ENCODE measurements around the gene KRT38. TPM values are rescaled to one million over a fixed set of nuclear protein-coding genes. Genes with fewer than 3 reads are reported as not detected.

The KRT38 gene
- total RNA-seq, 3 donors from 2014 or later (not counting 1 experiment from before 2014, with no cell fraction given): not detected

DNA sequence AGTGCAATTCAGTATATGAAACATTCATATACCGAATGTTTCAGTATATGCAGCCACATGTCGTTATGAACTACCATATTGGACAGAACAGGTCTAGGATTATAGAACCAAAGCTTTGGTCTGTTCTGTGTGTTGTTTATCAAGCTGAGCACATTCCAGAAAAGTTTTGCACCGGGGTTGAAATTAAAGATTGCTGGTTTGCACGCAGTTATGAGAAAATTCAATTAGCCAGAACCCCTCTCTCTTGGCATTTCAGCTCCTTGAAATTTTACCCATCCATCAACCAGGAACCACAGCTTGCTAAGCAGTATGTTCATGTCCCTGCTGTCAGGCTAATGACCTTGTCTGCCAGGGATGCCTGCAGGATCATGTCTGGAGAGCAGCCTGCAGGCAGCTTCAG lies 16.9 kb upstream of the KRT38 start:
- Mint-ChIP-seq H3K4me1 (no peaks in the 10 kb centered on the region), H3K36me3 (no peaks in the 10 kb centered on the region), H3K4me3 (no peak overlapping the region), H3K9me3 (no peaks in the 10 kb centered on the region), H3K27me3 (ENCODE audit: low read depth in 2 of 2) (peaks cover 16 to 19% of the 10 kb centered on the region in 2 donors), H3K27ac (no peak overlapping the region)
- Histone ChIP-seq H3K4me3 (ENCODE audit: low read length) (no peak overlapping the region), H3K27me3 (ENCODE audit: control insufficient read depth, insufficient read depth, low read length) (no peaks in the 10 kb centered on the region), H3K27ac (ENCODE audit: low read length) (no peak overlapping the region), H3K36me3 (ENCODE audit: control insufficient read depth, insufficient read depth, low read length) (no peaks in the 10 kb centered on the region), H3K4me1 (ENCODE audit: control insufficient read depth, insufficient read depth, low read length) (no peaks in the 10 kb centered on the region), H3K9me3 (ENCODE audit: control insufficient read depth, insufficient read depth, low read length) (no peaks in the 10 kb centered on the region)
- WGBS (ENCODE audit: insufficient coverage): 84% methylated on average over 4 of the region's 4 CpGs
- intact Hi-C loops (cut with micrococcal nuclease): no loop called here
- ATAC-seq (no peak), DNase-seq (no peak)
- TF ChIP-seq, protein P1, sequence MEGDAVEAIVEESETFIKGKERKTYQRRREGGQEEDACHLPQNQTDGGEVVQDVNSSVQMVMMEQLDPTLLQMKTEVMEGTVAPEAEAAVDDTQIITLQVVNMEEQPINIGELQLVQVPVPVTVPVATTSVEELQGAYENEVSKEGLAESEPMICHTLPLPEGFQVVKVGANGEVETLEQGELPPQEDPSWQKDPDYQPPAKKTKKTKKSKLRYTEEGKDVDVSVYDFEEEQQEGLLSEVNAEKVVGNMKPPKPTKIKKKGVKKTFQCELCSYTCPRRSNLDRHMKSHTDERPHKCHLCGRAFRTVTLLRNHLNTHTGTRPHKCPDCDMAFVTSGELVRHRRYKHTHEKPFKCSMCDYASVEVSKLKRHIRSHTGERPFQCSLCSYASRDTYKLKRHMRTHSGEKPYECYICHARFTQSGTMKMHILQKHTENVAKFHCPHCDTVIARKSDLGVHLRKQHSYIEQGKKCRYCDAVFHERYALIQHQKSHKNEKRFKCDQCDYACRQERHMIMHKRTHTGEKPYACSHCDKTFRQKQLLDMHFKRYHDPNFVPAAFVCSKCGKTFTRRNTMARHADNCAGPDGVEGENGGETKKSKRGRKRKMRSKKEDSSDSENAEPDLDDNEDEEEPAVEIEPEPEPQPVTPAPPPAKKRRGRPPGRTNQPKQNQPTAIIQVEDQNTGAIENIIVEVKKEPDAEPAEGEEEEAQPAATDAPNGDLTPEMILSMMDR (IDR thresholded peaks at IDR 0.05): no peak

DNA sequence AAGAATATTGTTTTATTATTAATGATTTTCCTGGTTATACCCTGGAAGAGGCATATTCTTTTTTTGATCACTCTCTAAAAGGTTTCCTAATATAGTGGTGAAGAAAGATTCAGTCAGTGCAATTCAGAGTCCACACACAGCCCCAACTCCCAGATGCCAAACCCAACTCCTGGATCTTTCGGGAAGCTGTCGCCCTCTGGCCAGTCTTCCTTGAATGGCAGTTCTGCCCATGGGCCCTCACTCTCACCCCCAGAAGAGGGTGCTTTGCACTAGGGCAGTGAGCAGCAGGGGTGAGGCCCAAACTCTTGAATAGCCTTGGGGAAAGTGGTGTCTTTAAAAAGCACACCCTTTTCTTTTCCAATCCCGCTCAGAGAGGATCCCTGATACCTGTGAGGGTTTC lies 15.4 kb upstream of the KRT38 start:
- Mint-ChIP-seq H3K27me3 (ENCODE audit: low read depth in 2 of 2) (peaks cover 17 to 34% of the 10 kb centered on the region in 2 donors), H3K36me3 (no peaks in the 10 kb centered on the region), H3K4me3 (no peak overlapping the region), H3K27ac (no peak overlapping the region), H3K9me3 (no peaks in the 10 kb centered on the region), H3K4me1 (no peaks in the 10 kb centered on the region)
- Histone ChIP-seq H3K4me1 (ENCODE audit: control insufficient read depth, insufficient read depth, low read length) (no peaks in the 10 kb centered on the region), H3K27me3 (ENCODE audit: control insufficient read depth, insufficient read depth, low read length) (no peaks in the 10 kb centered on the region), H3K27ac (ENCODE audit: low read length) (no peak overlapping the region), H3K36me3 (ENCODE audit: control insufficient read depth, insufficient read depth, low read length) (no peaks in the 10 kb centered on the region), H3K9me3 (ENCODE audit: control insufficient read depth, insufficient read depth, low read length) (no peaks in the 10 kb centered on the region), H3K4me3 (ENCODE audit: low read length) (no peak overlapping the region)
- WGBS (ENCODE audit: insufficient coverage): 92% methylated on average over 3 of the region's 3 CpGs
- ATAC-seq (no peak), DNase-seq (no peak)
- intact Hi-C loops (cut with micrococcal nuclease): no loop called here
- TF ChIP-seq, protein P1 (IDR thresholded peaks at IDR 0.05): no peak

DNA sequence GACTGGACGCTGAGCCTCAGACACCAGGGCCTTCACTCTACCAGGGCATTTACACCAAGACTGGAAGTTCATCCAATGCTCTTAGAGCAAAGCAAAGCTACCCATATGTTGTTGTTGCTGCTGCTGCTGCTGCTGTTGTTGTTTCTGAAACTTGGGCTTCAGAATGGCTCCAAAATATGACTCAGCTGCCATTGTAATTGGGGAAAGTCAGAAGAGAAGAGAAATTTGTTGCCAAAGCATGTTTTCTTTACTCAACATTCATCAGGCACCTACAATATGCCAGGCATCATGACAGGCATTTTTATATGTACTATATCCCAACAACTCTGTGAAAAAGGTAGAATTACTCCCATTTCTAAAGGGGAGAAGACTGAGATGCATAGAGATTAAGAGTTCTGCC lies 14.5 kb upstream of the KRT38 start:
- DNase-seq (no peak), ATAC-seq (no peak)
- Histone ChIP-seq H3K9me3 (ENCODE audit: control insufficient read depth, insufficient read depth, low read length) (no peaks in the 10 kb centered on the region), H3K27me3 (ENCODE audit: control insufficient read depth, insufficient read depth, low read length) (no peaks in the 10 kb centered on the region), H3K4me1 (ENCODE audit: control insufficient read depth, insufficient read depth, low read length) (no peaks in the 10 kb centered on the region), H3K27ac (ENCODE audit: low read length) (no peak overlapping the region), H3K4me3 (ENCODE audit: low read length) (no peak overlapping the region), H3K36me3 (ENCODE audit: control insufficient read depth, insufficient read depth, low read length) (no peaks in the 10 kb centered on the region)
- intact Hi-C loops (cut with micrococcal nuclease): no loop called here
- Mint-ChIP-seq H3K27ac (no peak overlapping the region), H3K4me1 (no peaks in the 10 kb centered on the region), H3K36me3 (no peaks in the 10 kb centered on the region), H3K4me3 (no peak overlapping the region), H3K27me3 (ENCODE audit: low read depth in 2 of 2) (peaks cover 20 to 44% of the 10 kb centered on the region in 2 donors), H3K9me3 (no peaks in the 10 kb centered on the region)
- TF ChIP-seq, protein P1 (IDR thresholded peaks at IDR 0.05): no peak
- WGBS (ENCODE audit: insufficient coverage): 100% methylated on average over 1 of the region's 1 CpG

DNA sequence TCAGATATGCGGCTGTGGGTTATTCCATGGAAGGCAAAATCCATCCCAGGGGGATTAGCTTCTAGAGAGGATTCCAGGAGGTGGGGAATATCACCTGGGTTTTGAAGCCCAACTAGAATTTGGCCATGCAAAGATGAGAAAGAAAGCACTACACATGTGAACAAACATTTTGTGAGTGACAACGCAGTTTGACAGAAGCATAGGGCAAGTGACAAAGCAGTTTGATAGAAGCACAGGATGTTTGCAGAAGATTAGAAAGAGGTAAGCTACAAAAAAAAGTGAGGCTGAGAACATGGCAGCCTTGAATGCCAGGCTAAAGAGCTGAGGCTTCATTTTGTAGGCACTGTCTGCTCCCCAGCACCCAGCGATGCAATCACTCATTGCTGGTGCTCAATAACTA lies 12.3 kb upstream of the KRT38 start:
- intact Hi-C loops (cut with micrococcal nuclease): no loop called here
- WGBS (ENCODE audit: insufficient coverage): 78% methylated on average over 3 of the region's 3 CpGs
- Mint-ChIP-seq H3K9me3 (no peaks in the 10 kb centered on the region), H3K4me1 (no peaks in the 10 kb centered on the region), H3K4me3 (no peak overlapping the region), H3K36me3 (no peaks in the 10 kb centered on the region), H3K27me3 (ENCODE audit: low read depth in 2 of 2) (peaks cover 19 to 53% of the 10 kb centered on the region in 2 donors), H3K27ac (no peak overlapping the region)
- Histone ChIP-seq H3K36me3 (ENCODE audit: control insufficient read depth, insufficient read depth, low read length) (no peaks in the 10 kb centered on the region), H3K27me3 (ENCODE audit: control insufficient read depth, insufficient read depth, low read length) (no peaks in the 10 kb centered on the region), H3K4me1 (ENCODE audit: control insufficient read depth, insufficient read depth, low read length) (no peaks in the 10 kb centered on the region), H3K4me3 (ENCODE audit: low read length) (no peak overlapping the region), H3K27ac (ENCODE audit: low read length) (no peak overlapping the region), H3K9me3 (ENCODE audit: control insufficient read depth, insufficient read depth, low read length) (no peaks in the 10 kb centered on the region)
- no peak for ATAC-seq
- DNase-seq: no peak
- TF ChIP-seq, protein P1 (IDR thresholded peaks at IDR 0.05): no peak

All from natural killer cell (primary cell).